GM04503 (cell line): ENCODE results near the gene MYO3B.

Experiments used
- DNase-seq: peaks from one replicate; pipeline ENCODE4 v3.0.0-alpha.2; 2012; ENCODE audit warnings: low read depth

The MYO3B gene

DNA sequence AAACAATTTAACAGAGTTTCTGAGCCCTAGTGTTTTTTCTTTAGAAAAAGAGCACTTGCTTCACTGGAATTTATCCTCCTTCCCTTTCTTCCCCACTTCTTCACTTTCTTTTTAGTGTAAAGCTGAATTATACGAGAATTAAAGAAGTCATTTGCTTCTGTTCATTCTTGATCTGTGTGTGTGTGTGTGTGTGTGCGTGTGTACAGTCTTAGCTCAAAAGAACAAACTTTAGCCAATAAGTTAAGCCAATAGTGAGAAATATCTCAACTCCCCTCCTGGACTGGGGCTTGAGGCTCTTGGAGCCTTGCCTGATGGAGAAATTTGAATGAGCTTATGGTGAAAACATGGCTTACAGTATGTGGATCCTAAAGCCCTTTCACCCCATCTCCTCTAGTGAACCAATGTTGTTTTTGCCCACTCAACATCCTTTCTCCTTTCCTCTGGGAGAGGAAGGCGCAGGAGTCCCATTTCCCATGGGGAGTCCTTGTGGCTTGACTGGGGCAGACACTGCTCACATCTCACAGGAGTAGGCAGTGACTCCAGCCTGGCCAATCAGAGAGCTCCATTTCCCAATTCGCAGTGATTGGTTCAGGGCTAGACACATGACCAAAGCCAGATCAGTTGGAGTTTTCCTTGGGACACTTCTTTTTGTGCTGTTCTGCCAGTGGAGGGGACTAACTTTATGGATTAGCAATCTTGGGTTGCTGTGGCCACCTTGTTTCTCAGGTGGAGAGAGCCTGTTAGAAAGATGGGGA lies 16.3 kb upstream of the MYO3B start:
- DNase-seq, result no peak

DNA sequence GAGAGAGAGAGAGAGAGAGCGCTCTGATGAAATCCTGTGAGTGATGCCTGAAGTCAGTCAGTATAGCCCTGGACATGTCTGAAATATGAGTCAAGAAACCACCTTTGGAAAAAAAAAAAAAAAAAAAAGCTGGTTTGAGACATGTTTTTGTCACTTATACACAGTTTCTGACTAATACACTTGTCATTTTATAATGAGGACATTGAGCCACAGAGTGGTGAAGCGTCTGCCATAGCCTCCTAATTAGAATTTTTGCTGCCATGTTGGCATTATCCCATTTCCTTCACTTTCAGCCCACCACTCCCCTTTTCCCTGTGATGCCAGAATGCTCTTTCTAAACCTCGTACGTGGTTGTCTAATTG lies 15.7 kb upstream of the MYO3B start:
- peak; percentile 53 for DNase-seq

DNA sequence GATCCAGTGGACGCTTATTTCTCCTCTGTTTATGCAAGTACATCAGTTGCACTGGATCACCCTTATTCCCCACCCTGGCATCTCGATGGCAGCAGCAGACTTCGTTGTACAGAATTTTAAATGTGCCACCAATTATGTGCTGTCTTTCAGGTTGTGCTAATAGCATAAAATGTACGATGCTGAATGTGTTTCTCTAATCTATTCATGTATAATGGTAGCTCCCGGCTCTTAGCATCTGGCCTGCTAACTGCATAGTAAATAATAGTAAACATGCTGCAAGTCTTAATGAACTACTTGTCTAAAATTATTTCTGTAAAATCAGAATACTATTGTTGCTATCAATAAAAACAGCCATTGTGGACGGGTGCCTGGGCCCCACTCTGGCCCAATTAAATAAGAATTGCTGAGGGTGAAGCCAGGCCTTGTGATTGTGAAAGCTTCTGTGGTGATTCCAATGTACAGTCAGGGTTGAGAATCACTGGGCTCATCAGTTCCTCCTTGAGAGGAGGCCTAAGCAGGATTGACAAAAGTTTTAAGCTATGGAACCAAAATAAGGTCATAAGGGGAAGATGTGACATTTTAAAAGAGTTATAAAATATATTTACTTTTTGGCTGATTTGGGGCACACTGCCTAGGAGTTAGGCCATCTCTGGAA lies 14.4 kb upstream of the MYO3B start:
- DNase-seq, result no peak

DNA sequence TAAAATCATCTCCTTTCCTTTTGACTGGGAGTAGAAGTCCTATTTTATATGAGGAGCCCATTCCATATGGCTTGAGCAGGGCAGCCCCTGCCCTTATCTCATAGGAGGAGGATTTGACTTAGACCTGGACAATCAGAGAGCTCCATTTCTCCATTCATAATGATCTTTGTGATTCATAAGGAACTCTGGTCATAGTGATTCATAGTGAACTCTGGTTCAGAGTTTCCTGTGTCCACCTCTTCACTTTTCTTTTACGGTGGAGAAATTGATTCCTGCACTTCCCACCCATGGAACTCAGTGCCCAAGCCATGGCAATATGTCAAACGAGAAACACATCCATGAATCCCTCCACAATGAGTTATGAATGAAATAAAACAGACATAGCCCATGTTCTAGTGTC lies 12.8 kb upstream of the MYO3B start:
- DNase-seq, result no peak

DNA sequence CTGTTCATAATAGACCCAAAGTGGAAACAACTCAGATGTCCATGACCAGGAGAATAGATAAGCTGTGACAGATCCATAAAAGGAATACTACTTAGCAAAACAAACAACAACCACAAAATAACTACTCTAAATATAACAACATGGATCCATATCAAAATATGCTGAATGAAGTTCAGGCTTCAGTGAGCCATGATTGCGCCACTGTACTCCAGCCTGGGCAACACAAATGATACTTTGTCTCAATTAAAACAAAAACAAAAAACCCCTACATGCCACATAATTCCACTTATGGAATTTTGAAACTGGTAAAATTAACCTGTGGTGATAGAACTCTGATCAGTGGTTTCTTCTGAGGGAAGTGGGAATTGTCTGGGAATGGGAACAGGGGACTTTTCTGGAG lies 11.2 kb upstream of the MYO3B start:
- DNase-seq, result no peak

DNA sequence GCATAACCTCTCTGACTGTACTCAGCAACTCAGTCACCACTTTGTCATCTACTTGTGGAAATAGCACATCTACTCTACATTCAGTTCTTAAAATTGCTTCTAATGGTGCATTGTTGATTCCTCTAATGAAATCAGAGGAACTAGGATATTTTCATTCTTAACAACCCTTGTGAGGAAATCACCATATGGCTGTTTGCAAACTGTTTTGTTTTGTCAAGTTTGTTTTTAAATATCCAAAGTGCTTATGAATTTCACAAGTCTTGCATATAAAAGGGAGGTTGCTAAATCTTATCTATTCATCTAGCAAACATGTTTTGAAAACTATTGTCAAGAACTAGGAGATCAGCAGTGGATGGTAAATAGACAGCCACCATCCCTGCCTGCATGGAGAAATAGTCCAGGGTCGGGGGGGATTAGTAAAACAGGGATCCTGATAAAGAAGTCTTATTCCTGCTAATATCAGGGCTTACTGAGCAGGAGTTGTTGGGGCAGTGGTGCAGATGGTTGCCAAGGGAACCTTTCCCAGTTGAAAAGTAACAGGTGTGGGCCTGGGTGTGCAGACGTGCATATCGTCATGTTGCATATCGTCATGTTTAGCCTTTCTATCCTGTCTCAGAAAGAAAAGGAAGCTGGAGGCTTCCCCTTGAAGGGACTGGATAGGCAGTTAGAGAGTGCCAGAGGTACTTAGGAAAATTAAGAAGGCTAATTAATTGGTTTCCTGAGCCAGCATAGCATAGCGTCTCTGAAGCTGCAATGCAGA lies 7.5 kb upstream of the MYO3B start:
- DNase-seq, result no peak

DNA sequence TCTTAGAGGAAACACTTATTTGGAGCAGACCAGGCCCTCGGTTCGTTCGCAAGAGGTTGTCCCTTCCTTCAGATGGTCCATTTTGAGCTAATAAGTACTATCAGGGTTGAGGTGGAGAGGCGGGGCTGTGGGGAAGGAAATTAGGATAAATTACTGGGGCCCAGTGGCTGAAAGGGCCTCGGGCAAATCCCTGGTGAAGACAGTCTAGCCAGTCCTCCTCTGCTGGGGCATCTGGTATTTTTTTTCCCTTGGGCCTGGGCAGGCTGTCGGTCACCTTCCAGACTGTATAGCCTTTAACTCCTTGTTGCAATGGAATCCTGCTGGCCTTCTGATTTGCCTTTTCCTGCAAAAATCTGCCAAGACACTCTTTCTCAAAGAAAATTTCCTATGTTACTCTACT lies 1.7 kb upstream of the MYO3B start:
- DNase-seq, result no peak

DNA sequence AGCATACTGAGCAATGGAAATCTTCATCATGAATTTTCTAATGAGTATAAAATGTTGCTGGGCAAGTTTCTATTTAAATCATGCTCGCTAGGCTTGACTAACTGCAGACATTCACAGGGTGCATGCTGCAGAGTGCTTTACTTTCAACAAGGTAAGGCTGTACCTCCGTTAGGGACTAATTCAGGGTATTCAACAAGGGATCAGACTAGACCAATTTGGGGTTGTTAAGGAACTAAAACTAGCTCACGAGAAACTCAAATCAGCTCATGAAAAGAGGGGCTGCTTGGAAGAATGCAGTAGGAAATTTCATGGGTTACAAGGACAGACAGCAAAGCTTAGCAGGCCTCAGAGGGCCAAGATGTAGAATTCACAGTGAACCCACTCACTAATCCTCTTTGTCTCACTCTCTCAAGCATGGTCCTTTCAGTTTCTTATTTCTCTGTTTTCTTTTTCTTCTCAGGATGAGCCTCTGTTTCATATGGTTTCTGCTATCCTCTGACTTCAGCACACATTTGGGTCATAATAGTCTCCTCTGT lies 2.2 kb downstream of the MYO3B start:
- DNase-seq, result no peak

DNA sequence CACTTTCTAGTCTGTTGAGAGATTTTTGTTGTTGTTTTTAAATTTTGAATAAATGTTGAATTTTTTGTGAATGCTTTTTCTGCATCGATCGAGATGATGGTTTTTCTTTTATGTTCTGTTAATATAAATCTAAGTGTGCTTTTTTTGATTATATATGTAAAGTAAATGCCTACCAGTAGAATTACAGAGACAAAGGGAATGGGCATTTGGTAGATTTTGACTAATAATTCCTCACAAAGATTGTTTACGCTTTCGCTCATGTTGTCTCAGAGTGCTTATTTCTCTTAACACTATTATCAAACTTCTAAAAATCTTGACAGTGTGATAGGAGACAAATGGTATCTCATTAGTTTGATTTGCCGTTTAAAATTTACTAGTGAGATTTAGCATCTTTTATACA lies 3.7 kb downstream of the MYO3B start:
- no peak for DNase-seq

DNA sequence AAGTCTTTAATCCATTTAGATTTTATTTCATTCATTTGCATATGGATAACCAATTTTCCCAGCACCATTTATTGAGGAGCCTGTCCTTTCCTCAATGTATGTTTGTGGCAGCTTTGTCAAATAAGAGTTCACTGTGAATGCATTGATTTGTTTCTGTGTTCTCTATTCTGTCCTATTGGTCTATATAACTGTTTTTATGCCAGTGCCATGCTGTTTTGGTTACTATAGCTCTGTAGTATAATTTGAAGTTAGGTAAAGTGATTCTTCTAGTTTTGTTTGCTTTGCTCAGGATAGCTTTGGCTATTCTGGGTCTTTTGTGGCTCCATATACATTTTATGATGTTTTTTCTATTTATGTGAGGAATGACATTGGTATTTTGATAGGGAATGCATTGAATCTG lies 7.4 kb downstream of the MYO3B start:
- no peak for DNase-seq

DNA sequence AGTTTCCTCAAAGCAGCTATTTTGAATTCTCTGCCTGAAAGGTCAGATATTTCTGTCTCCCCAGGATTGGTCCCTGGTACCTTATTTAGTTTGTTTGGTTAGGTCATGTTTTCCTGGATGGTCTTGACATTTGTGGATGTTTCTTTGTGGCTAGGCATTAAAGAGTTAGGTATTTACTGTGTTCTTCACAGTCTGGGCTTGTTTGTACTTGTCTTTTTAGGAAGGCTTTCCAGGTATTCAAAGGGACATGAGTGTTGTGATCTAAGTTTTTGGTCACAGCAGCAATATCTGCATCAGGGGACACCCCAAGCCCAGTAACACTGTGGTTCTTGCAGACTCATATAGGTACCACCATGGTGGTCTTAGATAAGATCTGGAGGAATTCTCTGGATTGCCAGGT lies 11.8 kb downstream of the MYO3B start:
- DNase-seq, result no peak

DNA sequence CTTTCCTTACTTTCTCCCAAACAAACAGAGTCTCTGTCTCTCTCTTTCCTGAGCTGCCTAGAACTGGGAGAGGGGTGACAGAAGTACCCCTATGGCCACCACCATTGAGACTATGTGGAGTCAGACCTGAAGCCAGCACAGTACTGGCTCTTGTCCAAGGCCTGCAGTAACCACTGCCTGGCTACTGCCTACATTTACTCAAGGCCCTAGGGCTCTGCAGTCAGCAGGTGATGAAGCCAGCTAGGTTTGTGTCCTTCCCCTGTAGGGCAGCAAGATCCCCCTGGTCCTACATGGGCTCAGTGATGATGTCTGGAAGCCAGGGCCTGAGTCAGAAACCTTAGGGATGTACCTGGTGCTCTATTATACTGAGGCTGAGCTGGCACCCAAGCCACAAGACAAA lies 12.2 kb downstream of the MYO3B start:
- DNase-seq, result no peak

DNA sequence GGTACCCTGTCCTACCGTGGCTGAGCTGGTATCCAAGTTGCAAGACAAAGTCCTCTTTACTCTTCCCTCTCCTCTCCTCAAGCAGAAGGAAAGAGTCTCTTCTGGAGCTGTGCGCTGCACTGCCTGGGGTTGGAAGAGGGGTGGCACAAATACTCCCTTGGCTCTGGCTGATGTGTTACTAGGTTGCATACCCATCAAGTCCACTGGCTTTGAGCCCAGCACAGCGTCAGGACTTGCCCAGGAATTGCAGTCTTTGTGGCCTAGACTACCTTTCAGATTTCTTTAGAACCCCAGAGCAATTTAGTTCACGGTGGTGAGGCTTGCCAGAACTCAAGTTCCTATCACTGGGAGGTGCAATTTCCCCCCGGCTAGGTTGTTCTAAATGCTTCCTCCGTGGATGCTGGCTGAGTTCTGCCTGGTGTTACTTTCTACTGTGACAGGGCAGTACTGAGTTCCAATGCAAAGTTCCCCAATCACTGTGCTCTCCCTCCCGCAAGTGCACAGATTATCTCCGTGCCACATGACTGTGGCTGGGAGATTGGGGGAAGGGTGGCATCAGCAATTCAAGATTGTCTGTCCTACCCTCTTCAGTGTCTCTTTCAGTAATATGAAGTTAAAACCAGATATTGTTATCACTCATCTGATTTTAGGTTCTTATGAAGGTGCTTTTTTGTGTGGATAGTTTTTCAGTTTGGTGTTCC lies 13.4 kb downstream of the MYO3B start:
- no peak for DNase-seq

DNA sequence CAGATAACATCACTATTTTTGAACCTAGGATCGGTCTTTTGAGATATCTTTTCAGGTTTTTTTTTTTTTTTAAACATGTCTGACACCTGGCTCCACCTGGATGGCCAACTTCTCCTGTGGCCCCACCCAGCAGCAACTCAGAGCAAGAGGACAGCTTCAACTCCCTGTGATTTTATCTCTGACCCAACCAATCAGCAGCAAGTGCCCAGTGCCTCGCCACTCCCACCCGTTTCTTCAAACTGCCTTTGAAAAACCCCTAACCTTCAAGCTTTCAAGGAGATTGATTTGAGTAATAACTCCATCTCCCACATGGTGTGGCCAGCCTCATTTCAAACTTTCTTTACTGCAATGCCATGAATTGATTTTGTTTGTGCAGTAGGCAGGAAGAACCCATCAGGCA lies 19.0 kb downstream of the MYO3B start:
- DNase-seq, result no peak

DNA sequence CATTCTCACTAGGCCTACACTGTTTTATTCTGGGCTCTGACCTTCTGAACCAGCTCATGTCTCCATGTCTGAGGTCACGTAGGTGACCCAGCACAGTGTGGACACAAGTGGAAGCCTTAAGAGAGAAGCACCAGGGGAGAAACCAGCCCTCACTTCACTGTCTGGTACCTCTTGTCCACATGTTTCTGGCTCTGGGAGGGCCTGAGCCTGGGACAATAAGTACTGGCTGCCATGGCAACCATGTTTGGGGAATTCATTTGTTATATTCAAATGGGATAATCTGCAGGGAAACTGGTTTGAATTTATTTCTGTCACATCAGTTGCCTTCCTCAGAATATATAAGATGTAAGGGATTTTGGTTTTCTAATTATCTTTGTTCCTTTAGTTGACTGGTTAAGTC lies 23.3 kb downstream of the MYO3B start:
- no peak for DNase-seq

DNA sequence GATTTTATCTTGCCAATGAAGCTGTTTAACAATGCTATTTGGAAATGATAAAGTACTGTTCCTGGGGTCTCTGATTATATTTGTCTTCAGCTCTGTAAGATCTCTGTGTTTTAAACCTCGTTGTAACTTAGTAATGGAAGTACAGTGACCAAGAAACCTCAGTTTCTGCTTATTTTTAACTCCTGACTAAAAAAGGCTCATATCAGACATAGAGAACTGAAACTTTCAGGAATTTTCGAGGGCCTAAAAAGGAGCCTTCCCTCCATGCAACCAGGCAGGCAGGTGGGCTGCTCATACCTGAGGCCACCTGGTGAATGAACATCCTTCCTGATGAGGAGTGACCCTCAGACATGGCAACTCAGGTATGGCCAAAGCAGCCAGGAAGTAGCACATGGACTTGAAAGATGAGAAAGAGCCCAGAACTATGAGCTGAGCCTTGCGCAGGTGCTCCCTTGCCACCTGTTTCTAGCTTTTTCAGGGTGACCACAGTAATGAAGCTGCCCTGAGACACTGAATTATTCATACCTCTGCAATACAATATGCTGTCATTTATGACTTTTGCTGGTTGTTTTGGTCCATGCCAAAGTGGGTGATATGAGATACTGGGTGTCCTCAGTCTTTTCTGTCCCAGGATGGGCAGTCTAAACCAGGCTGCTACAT lies 23.9 kb downstream of the MYO3B start:
- DNase-seq, result no peak

DNA sequence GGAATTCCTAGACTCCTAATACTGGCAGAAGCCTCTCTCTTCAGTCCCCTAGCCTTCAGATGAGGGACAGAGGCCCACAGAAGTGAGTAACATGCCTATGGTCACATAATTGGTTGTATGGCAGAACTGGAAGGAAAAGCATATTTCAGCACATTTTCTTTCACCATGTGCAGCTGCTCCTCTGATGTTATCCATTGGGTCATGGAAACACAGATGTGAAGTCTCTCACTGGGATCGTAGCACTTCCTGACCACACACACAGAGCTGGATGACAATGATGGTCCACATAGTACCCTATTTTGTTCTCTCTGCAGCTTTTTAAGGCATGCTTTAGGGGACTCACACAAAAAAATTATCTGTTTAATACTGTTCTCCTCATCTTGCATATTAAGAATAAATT lies 24.5 kb downstream of the MYO3B start:
- DNase-seq, result no peak

DNA sequence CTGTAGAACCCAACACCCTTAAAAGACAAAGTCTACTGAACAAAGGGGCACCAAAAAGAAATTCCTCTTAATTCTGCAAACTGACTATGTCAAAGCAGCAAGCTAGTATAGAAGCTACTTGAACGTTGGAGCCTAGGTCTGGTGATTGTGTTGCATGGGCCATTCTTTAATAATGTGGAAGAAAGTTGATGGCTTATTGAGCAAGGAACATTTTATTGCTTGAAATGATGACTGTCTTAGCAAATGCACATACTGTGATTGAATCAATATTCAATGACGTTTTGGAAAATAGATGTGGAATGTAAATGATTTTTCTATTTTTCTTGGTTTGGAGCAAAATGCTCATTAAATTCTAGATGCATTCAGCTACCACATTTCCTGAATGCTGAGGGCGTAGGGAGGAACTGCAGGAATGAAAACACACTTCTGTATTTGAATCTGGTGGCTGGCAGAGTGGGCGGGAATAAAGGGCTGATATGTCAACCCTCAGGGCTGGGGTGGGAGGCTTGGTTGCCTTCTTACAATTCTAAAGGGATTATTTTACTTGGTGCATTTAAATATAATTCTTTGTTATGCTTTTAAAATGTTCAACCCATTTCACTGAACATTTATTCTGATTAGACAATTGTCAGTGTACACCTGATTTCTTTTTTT lies 26.5 kb downstream of the MYO3B start:
- DNase-seq, result no peak

DNA sequence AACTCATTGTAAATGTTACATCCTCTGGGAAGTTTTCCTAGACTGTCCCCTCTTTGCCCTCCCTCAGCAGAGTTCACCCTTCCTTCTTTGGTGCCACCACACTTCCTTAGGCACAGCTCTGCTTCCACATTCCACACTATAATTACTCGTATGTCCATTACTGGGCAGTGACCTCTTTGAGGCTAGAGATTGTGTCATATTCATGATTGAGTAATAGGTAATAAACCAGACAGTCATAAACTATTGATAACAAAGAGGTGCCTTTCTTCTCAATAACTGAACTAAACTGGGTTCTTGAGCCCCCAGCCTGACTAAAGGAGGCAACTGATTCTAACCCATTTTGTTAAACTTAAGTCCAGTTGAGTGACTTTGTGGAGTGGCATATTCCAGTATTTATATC lies 28.3 kb downstream of the MYO3B start:
- DNase-seq, result no peak

DNA sequence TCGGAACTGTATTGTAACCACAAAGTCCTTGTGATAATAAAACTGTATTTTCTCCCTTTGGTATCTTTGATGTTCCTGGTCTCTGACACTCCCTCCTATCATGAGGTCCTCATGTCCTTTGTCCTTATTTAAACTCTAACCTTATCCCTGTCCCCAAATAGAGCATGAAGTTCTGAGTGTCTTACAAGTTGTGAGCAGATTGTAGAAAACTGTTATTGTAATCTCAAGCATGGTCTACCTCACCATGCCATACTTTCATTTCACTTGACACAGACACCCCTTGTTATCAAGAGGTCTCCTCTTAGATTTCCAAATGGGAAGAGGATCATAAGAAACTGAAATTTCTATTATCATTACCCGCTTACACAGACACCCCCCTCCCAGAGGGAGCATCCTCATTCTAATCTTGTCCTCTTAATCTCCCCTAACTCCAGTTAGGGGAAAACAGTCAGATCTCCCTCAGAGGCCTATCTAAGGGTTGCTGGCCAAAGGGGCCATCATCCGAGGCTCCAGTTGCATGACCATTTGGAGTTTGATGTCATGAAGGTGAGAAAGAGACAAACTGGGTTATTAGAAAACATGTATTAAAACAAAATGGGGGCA lies 29.0 kb downstream of the MYO3B start:
- DNase-seq, result no peak

DNA sequence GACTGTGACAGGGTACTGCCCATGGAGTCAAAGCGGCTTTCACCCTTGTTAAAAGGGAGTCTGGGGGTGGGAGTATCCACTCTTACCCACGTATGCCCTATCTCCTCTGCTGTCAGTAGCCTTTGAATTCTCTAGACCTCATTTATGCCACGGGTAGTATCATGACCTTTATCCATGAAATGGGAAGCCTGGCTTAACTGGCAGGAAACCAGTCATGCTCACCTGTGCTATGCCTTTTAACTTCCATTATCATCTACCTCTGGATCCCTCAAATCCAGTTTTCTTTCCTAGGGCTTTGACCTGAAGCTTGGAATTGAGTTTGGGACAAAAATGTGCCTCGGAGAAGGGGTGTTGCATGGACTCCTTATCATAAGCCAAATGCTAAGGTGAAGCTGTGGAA lies 30.0 kb downstream of the MYO3B start:
- DNase-seq, result no peak
